ENCODE results near the gene CCBE1.

GRCh38 chr18:59646963-59647307 is 50.3 kb downstream of the CCBE1 start:
- TF ChIP-seq SIN3A (IDR thresholded peaks at IDR 0.05; ENCODE audit: borderline replicate concordance, insufficient read depth, low read length) = no peak
- TF ChIP-seq REST (IDR thresholded peaks at IDR 0.05; ENCODE audit: insufficient read depth in 1 of 2, low read depth in 2 of 2, low read length in 2 of 2) = no peak
- no peak for TF ChIP-seq TAF1 (IDR thresholded peaks at IDR 0.05; ENCODE audit: borderline replicate concordance, insufficient read depth, low read length)
- no peak for TF ChIP-seq FOXP2 (optimal IDR thresholded peaks at IDR 0.05; ENCODE audit: borderline replicate concordance, extremely low read depth, extremely low read length, insufficient read depth)
- no peak for TF ChIP-seq POLR2AphosphoS5 (IDR thresholded peaks at IDR 0.05; ENCODE audit: low read depth, low read length)

Measured in PFSK-1 (cell line).